Mesendoderm (in vitro differentiated cells): ENCODE results near the gene MAP2K4.

Source experiments
- DNase-seq: peaks from one replicate; pipeline ENCODE4 v3.0.0; 2013
- H2AK5ac ChIP-seq: 2 replicates; pipeline ENCODE4 v1.6.1; 2013; ENCODE audit warnings: low read length, inconsistent platforms
- H2BK120ac ChIP-seq: 2 replicates; pipeline ENCODE4 v1.6.1; 2013; ENCODE audit warnings: low read depth, mild to moderate bottlenecking, low read length, moderate library complexity, mixed read lengths
- H2BK15ac ChIP-seq: replicated peaks from 2 replicates; pipeline ENCODE4 v1.6.1; 2013; ENCODE audit warnings: low read depth, mild to moderate bottlenecking, moderate library complexity
- H2BK5ac ChIP-seq: 2 replicates; pipeline ENCODE4 v1.6.1; 2013; ENCODE audit warnings: low read length, inconsistent platforms
- H3K18ac ChIP-seq: 2 replicates; pipeline ENCODE4 v1.6.1; 2013; ENCODE audit warnings: mild to moderate bottlenecking, low read length, mixed read lengths
- H3K23ac ChIP-seq: one replicate; pipeline ENCODE4 v1.6.1; 2013; ENCODE audit warnings: low read length
- H3K27ac ChIP-seq: 2 replicates; pipeline ENCODE4 v1.5.1; 2013; ENCODE audit warnings: low read depth, mild to moderate bottlenecking, inconsistent platforms, low read length, moderate library complexity
- H3K27me3 ChIP-seq: 2 replicates; pipeline ENCODE4 v1.6.1; 2013; ENCODE audit warnings: low read length, control low read depth, mild to moderate bottlenecking, inconsistent platforms; ENCODE audit not compliant: insufficient read depth, poor library complexity
- H3K36me3 ChIP-seq: 2 replicates; pipeline ENCODE4 v1.6.1; 2013; ENCODE audit warnings: low read length, inconsistent platforms; ENCODE audit not compliant: control insufficient read depth, insufficient read depth
- H3K4ac ChIP-seq: one replicate; pipeline ENCODE4 v1.6.1; 2013; ENCODE audit warnings: low read depth, mild to moderate bottlenecking, low read length, moderate library complexity
- H3K4me1 ChIP-seq: 2 replicates; pipeline ENCODE4 v1.6.1; 2013; ENCODE audit warnings: low read depth, low read length, inconsistent platforms; ENCODE audit not compliant: control insufficient read depth
- H3K4me2 ChIP-seq: 2 replicates; pipeline ENCODE4 v1.6.1; 2013; ENCODE audit warnings: low read length
- H3K4me3 ChIP-seq: 2 replicates; pipeline ENCODE4 v1.5.1; 2013; ENCODE audit warnings: mild to moderate bottlenecking, low read length
- H3K56ac ChIP-seq: one replicate; pipeline ENCODE4 v1.6.1; 2013; ENCODE audit warnings: low read length
- H3K79me1 ChIP-seq: 2 replicates; pipeline ENCODE4 v1.6.1; 2013; ENCODE audit warnings: low read length, inconsistent platforms
- H3K79me2 ChIP-seq: 2 replicates; pipeline ENCODE4 v1.6.1; 2013; ENCODE audit warnings: mild to moderate bottlenecking, low read length; ENCODE audit not compliant: control insufficient read depth, insufficient read depth
- H3K9ac ChIP-seq: 2 replicates; pipeline ENCODE4 v1.6.1; 2013; ENCODE audit warnings: low read length, inconsistent platforms
- H4K5ac ChIP-seq: one replicate; pipeline ENCODE4 v1.6.1; 2013; ENCODE audit warnings: low read length
- H4K8ac ChIP-seq: one replicate; pipeline ENCODE4 v1.6.1; 2013; ENCODE audit warnings: low read depth, mild to moderate bottlenecking, control low read depth, low read length, moderate library complexity
- WGBS: extraction: QIAGEN DNeasy Blood & Tissue Kit; methylation state at CpG from one replicate; pipeline ENCODE4 v1.1.7; 2013; ENCODE audit warnings: low lambda C conversion rate, missing lambda C conversion rate; ENCODE audit not compliant: insufficient coverage; ENCODE audit errors: extremely low coverage; 5-methylcytosine and 5-hydroxymethylcytosine counted together

The MAP2K4 gene

DNA sequence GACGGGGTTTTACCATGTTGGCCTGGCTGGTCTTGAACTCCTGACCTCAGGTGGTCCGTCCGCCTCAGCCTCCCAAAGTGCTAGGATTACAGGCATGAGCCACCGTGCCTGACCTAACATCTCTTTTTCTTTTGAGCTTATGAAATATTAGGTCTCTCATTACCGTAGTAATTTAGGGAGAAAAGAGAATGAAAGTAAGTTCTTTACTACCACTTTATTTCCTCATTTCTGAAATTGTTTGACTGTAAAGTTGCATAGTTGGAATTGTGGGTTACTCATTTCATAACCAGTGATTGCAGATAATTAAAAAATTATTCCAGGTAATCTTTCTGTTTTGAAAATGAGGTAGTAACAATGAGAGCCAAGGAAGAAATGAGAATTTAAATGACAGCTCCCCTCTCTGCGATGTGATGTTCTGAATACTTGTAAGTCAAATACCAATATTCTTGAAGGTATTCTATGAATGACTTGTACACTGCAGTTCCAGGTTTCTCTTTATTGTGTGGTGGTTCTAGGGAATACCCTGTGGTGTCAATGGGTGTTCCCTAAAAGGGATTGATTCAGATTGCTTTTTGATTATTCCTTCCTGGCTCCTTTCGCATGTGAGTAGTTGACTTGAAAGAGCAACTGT lies 28.3 kb downstream of the MAP2K4 start:
- Histone ChIP-seq H4K5ac (no peak overlapping the region), H3K36me3 (no peaks in the 10 kb centered on the region), H3K4me1 (peaks cover 27% of the 10 kb centered on the region), H3K18ac (no peak overlapping the region), H3K79me2 (peaks cover 57% of the 10 kb centered on the region), H3K79me1 (peaks cover 7% of the 10 kb centered on the region), H3K4me3 (no peak overlapping the region), H3K4me2 (no peak overlapping the region), H3K9ac (no peak overlapping the region), H2AK5ac (no peak overlapping the region), H2BK120ac (no peak overlapping the region), H4K8ac (no peak overlapping the region), H2BK5ac (no peak overlapping the region), H3K27ac (no peak overlapping the region), H3K23ac (no peak overlapping the region), H2BK15ac (peak overlapping the region; percentile 42), H3K27me3 (no peaks in the 10 kb centered on the region), H3K4ac (no peak overlapping the region), H3K56ac (no peak overlapping the region)
- no CpG with 5 or more reads among the region's 7 CpGs for WGBS
- no peak for DNase-seq

DNA sequence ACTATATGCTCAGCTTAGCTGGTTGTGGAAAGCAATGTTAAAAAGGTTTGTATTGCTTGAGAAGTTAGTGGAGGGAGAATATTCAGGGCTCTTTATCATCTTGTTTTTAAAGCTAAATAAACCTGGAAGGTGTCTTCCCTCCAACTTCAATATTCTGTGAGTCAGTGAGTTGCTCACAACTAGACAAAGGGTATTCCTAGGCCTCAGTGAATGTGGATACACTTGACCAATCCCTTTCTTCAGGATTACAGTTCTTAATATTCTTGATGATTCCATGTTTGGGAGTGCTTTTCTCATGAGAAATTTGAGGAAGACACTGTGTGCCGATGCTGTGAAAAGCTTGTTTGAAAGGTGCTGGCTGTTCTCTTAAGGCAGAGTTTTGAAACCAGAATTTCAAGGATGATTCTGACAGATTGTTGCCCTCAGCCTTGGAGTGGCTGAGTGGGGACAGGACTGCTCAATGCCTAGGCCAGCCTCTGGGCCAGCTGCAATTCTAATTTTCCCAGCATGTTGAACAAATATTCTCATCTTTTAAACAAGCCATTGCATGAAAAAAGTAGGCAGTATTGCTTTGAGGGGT lies 30.1 kb downstream of the MAP2K4 start:
- H3K56ac ChIP-seq: no peak overlapping the region
- no peak overlapping the region for H4K5ac ChIP-seq
- H3K36me3 ChIP-seq: no peaks in the 10 kb centered on the region
- no peak for DNase-seq
- peaks cover 5% of the 10 kb centered on the region for H3K79me1 ChIP-seq
- H3K27me3 ChIP-seq: no peaks in the 10 kb centered on the region
- H2BK15ac ChIP-seq: no peak overlapping the region
- WGBS: no CpG with 5 or more reads among the region's 1 CpG
- H2BK120ac ChIP-seq: no peak overlapping the region
- peak overlapping the region; percentile 39 for H3K18ac ChIP-seq
- no peak overlapping the region for H2BK5ac ChIP-seq
- H3K4me2 ChIP-seq: no peak overlapping the region
- no peak overlapping the region for H3K27ac ChIP-seq
- no peak overlapping the region for H4K8ac ChIP-seq
- no peak overlapping the region for H3K23ac ChIP-seq
- no peak overlapping the region for H3K4ac ChIP-seq
- H3K4me3 ChIP-seq: no peak overlapping the region
- H3K9ac ChIP-seq: no peak overlapping the region
- H3K79me2 ChIP-seq: peaks cover 43% of the 10 kb centered on the region
- H2AK5ac ChIP-seq: no peak overlapping the region
- H3K4me1 ChIP-seq: peaks cover 21% of the 10 kb centered on the region

DNA sequence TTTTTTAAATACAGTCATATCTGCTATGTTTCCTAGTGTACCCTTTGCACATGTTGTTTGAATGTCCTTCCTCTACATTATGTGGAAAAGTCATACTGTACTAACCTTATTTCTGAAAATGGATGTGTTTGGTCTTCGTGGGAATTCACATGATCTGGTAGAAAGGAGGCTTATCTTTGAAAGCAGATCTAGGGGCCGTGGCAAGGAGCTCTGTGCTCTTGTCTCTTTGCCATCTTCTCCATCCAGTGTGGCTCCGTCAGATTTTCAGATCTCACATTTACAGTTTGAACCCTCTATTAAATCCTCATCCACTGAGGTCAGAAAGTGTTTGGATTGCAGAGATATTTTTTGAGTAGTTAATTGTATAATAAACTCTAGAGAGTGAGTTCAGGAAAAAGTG lies 32.9 kb downstream of the MAP2K4 start:
- H3K4me1 ChIP-seq: peaks cover 11% of the 10 kb centered on the region
- no peak overlapping the region for H3K4ac ChIP-seq
- no peak overlapping the region for H3K4me3 ChIP-seq
- H2BK5ac ChIP-seq: no peak overlapping the region
- H2BK15ac ChIP-seq: no peak overlapping the region
- no peak overlapping the region for H4K8ac ChIP-seq
- peaks cover 3% of the 10 kb centered on the region for H3K79me1 ChIP-seq
- no peak overlapping the region for H2BK120ac ChIP-seq
- no peaks in the 10 kb centered on the region for H3K36me3 ChIP-seq
- no peak overlapping the region for H3K27ac ChIP-seq
- no peak overlapping the region for H3K9ac ChIP-seq
- DNase-seq: peak; percentile 22
- H4K5ac ChIP-seq: no peak overlapping the region
- peaks cover 25% of the 10 kb centered on the region for H3K79me2 ChIP-seq
- H2AK5ac ChIP-seq: no peak overlapping the region
- no peak overlapping the region for H3K23ac ChIP-seq
- no peaks in the 10 kb centered on the region for H3K27me3 ChIP-seq
- H3K56ac ChIP-seq: no peak overlapping the region
- no CpG with 5 or more reads among the region's 3 CpGs for WGBS
- no peak overlapping the region for H3K18ac ChIP-seq
- H3K4me2 ChIP-seq: no peak overlapping the region

DNA sequence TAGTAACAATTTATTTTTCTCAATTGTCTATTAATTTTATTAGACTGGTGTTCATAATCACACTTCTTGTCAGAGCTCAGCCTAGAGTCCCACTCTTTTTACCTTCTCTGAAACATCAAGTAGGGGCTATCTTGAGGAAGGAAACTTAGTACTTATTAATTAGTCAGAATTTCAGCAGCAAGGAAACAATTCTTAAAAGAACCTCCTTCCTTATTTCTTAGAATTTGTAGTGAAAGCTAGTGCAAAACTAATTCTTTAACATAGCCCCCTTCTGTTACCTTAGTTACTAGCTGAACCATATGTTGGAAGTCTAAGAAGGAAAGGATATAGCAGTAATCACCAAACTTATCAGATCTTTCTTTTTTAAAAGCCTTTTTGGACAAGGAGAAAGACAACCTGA lies 35.2 kb downstream of the MAP2K4 start:
- no peak for DNase-seq
- Histone ChIP-seq H3K79me1 (peaks cover 3% of the 10 kb centered on the region), H2BK120ac (no peak overlapping the region), H3K4me1 (peaks cover 4% of the 10 kb centered on the region), H3K4ac (no peak overlapping the region), H3K36me3 (no peaks in the 10 kb centered on the region), H2BK5ac (no peak overlapping the region), H2BK15ac (no peak overlapping the region), H3K4me2 (no peak overlapping the region), H3K23ac (no peak overlapping the region), H4K8ac (no peak overlapping the region), H3K27me3 (no peaks in the 10 kb centered on the region), H3K56ac (no peak overlapping the region), H3K79me2 (peaks cover 12% of the 10 kb centered on the region), H3K18ac (no peak overlapping the region), H3K4me3 (no peak overlapping the region), H2AK5ac (no peak overlapping the region), H3K9ac (no peak overlapping the region), H4K5ac (no peak overlapping the region), H3K27ac (no peak overlapping the region)

DNA sequence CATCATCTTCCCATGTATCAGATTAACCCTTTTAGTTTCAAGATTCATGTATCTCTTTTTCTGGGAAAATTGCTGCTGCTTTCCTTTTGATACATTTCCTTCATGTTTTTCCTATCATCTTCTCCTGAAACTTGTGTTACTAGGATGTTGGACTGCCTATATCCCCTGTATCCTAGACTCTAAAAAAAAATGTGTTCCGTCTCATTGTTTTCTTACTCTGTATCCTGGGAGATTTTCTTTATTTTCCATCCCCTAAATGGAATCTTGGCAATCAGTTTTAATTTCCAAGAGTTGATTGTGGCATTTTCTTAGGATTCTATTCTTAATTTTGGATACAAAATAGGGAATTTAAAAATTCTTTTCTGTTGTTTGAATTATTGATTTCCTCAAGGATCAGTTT lies 36.8 kb downstream of the MAP2K4 start:
- Histone ChIP-seq H3K4me1 (no peaks in the 10 kb centered on the region), H3K56ac (no peak overlapping the region), H3K27me3 (no peaks in the 10 kb centered on the region), H3K36me3 (no peaks in the 10 kb centered on the region), H3K4me2 (no peak overlapping the region), H2BK15ac (no peak overlapping the region), H3K9ac (no peak overlapping the region), H2BK120ac (no peak overlapping the region), H3K4ac (no peak overlapping the region), H3K4me3 (no peak overlapping the region), H3K27ac (no peak overlapping the region), H4K5ac (no peak overlapping the region), H3K79me2 (peaks cover 6% of the 10 kb centered on the region), H2AK5ac (no peak overlapping the region), H3K79me1 (peaks cover 4% of the 10 kb centered on the region), H3K18ac (no peak overlapping the region), H2BK5ac (no peak overlapping the region), H3K23ac (no peak overlapping the region), H4K8ac (no peak overlapping the region)
- DNase-seq: no peak
- WGBS: no CpG with 5 or more reads among the region's 1 CpG

DNA sequence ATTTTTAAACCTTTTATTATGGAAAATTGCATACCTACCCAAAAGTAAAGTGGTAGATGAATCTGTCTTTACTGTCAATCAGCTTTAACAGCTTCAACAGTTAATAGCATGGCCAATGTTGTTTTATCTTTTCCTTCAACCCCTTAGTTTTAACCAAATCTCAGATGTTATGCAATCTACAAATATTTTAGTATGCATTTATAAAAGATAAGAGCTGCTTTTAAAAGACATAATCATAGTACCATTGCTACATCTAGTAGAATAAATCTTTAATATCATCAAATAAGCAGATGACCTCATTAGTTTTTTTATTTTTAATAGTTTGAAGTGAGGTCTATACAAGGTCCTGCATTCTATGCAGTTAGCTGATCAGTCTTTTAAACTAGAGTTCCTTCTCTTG lies 37.9 kb downstream of the MAP2K4 start:
- Histone ChIP-seq H3K4ac (no peak overlapping the region), H4K5ac (no peak overlapping the region), H3K56ac (no peak overlapping the region), H3K36me3 (no peaks in the 10 kb centered on the region), H3K4me1 (no peaks in the 10 kb centered on the region), H3K4me2 (no peak overlapping the region), H3K23ac (no peak overlapping the region), H3K27ac (no peak overlapping the region), H2BK15ac (no peak overlapping the region), H3K9ac (no peak overlapping the region), H4K8ac (no peak overlapping the region), H2AK5ac (no peak overlapping the region), H2BK5ac (no peak overlapping the region), H3K79me1 (peaks cover 4% of the 10 kb centered on the region), H3K79me2 (peaks cover 2% of the 10 kb centered on the region), H3K4me3 (no peak overlapping the region), H2BK120ac (no peak overlapping the region), H3K18ac (no peak overlapping the region), H3K27me3 (no peaks in the 10 kb centered on the region)
- no peak for DNase-seq
